SHP77 treated with DMSO at 0.1 percent for 48 hours (cell line): ENCODE measurements around the gene DLGAP4.
"Not testable (repeated sequence)": the region's sequence is repeated elsewhere in the genome, so short reads cannot be mapped to it uniquely, and the experiment has no call there.

Source experiments
- DNase-seq: peaks from one replicate; lab custom pipeline; 2025; lab: John Stamatoyannopoulos, UW

DLGAP4 gene

DNA sequence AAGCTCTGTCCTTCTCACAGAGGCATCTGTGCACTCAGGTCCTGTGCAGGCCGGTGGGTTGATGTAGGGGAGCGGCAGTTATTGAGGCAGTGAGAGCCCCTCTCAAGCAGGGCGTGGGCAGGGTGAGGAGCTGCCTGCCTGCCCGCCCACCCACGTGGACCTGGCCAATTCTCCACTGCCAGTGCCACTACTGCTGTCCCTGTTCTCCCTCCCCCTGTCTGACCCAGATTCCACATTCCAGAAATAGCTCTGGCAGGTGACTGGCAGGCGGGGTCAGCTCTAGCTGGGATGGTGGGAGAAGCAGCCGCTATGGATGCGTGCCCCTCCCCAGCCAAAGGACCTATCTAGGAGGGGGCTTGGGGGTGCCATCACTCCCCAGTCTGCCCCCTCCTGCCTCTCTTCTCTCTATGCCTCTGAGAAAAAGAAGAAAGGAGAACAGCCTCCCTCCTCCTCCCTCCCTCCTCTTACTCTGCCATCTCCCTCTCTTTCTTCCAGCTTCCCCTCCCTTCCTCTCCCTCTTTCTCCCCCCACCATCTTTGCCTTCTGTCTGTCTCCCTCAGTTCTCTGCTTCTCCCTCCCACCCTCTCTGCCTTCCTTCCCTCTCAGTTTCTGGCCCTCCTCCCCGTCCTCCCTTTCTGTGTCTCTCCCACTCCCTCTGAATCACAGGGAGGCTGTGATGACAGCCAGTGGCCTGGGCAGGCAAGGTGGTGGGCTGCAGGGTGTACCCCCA lies 148.7 kb downstream of the DLGAP4 start:
- no peak for DNase-seq

DNA sequence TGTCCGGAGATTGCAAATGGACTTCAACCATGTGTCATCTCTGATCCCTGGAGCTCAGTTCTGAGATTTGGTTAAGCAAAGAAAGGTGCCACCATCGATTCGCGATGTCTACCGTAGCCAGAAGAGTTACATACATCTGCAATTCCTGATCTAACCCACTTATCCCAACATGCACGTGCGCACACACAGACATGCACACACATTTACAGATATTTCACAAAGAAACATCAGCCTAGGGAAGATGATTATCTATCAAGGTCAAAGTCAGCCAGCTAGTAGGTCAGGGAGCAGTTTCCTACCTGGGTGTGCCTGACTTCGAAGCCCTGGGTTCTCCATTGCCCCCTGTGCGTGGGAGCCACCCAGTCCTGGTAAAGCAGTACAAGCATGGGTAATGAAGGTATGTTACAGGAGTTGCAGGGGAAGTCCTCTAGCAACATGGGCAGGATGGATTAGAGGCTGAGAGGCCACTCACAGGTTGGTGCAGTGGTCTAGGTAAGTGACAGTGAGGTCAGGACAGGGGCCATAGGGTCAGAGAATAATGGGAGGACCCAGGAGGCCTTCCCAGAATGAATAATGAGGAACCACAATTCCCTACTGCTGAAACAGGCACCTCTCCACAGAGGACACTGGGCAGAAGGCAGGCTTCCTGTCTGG lies 150.0 kb downstream of the DLGAP4 start:
- no peak for DNase-seq

- peak; percentile 78 for DNase-seq
These were observed 154.8 kb downstream of the DLGAP4 start for GRCh38 chr20:36460648-36461599.

DNA sequence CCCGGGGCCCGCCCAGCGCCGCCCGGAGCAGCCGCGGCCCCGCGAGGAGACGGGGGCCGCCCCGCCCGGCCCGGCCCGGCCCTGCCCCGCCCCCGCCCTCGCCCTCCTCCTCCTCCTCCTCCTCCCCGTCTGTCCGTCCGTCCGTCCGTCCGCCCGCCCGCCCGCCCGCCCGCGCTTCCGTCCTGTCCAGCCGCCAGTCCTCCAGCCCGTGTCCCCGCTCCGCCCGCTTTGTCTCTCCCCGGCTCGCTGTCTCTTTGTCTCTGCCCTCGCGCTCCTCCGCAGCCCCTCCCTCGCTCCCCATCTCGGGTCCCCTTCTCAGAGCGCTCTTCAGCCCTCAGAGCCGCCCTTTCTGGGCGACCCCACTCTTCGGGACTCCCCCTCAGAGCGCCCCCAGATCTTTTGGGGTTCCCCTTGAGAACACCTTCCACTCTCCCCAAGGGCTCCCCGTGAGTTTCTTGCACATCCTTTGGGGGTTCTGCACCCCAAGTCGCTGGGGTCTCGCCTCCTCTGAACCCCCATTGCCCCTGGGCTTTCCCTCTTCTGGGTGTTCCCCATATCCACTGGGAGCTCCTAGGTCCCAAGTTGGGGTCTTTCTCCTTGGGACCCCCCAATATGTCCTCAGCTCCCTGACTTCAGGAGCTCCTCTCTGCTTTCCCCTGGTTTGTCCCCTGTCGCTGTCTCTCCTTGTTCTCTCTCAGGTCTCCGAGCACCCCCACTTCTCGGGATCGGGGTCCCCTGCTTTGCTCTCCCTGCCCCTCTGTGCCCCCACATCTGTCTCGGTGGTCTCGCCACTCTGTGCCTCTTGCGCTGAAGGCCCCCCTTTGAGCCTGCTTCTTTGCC lies 155.7 kb downstream of the DLGAP4 start:
- DNase-seq, result no peak

DNA sequence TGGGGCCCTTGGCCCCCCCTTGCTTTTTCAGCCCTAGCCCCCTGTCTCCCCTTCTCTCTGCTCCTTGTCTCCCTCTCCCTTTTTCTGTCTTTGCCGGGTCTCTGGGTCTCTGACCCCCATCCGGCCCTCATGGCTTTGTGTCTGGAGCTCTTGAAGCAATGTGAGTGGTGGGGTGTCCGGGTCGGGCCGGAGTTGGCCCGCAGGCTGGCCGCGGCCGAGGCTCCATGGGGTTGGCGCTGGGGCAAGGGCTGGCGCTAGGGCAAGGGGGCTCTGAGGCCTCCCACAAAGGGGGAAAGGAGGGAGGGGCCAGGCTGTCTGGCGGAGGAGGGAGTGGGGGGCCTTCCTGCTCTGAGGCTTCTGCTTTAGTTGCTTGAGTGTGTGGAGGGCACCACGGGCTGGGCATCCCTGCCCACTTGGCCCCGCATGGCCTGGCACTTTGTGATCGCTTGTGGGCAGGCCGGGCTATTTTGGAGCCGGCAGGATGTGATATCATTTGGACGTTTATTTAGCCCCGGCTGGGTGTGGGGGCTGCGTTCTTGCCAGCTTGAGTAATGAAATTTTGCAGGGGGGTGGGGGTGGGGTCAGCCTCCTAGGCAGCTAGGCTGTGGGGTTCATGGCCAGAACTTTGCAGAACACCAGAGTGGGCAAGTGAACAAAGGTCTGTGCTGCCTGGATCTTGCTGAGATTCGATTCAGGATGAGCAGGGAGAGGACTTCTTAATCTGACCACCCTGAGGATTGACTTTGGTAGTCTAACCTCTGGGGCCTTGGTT lies 156.5 kb downstream of the DLGAP4 start:
- DNase-seq, result no peak

GRCh38 chr20:36463212-36464061 lies 157.3 kb downstream of the DLGAP4 start:
- no peak for DNase-seq

GRCh38 chr20:36465109-36466080 lies 159.3 kb downstream of the DLGAP4 start:
- no peak for DNase-seq

DNA sequence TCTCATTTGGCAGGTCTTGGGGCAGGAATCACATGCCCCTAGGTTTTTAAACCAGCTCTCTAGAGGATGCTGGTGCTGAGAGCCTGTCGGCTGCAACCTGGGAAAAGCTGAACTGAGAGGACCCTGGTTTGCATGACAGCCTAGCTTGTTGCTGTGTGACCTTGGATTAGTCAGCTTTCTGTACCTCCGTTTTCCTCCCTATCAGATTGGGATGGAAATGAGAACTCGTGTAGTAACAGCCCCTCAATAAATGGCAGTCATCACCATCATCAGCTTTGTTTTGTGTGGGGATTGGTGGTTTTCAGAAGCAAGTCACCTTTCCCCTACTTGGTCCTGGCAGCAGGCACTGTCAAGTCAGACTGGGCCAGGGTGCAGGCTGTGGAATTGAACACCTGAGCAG lies 159.9 kb downstream of the DLGAP4 start:
- DNase-seq, result no peak

- DNase-seq, result peak; percentile 91
These were observed 161.2 kb downstream of the DLGAP4 start for GRCh38 chr20:36467076-36467999.

- peak; percentile 75 for DNase-seq
These were observed 162.2 kb downstream of the DLGAP4 start for GRCh38 chr20:36468149-36469000.

DNA sequence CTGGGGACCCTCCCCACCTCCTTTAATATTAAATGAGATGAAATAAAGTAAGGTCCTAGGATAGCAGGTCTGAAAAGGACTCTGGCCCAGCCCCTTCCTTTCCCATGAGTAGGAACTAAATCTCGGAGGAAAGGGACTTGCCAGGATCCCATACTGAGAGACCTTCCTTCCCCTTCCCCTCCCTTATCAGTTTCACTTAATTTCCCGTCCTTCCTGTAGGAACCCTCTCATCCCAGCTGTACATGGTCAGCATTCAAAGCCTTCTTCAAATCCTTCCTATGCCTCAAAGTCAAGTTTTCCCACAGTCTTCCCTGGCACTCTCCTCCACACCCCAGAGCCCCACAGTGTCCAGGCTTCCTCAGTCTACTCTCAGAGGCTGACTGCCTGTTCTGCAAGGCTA lies 163.8 kb downstream of the DLGAP4 start:
- DNase-seq, result no peak

- no peak for DNase-seq
These were observed 165.9 kb downstream of the DLGAP4 start for GRCh38 chr20:36471885-36472636.

DNA sequence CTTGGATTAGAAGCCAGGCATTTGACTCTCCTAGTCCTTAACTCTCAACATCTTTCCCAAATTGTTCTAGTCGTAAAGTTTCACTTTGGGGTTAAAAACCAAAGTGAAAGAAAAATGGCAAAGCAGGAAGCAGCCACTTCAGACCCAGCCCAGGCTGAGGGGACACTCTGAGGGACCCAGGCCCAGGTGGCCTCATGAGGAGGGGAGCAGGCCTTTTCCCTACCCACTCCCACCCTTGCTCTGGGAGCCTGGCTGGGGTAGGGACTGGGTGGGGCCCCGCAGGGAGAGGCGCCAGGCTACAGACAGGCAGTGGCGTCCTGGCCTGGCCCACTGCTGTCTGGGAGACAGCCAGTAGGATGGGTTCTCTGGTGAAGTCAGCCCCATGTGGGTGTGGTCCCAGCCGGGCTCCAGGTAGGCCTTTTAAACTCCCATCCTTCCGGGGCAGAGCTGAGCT lies 166.5 kb downstream of the DLGAP4 start:
- no peak for DNase-seq

DNA sequence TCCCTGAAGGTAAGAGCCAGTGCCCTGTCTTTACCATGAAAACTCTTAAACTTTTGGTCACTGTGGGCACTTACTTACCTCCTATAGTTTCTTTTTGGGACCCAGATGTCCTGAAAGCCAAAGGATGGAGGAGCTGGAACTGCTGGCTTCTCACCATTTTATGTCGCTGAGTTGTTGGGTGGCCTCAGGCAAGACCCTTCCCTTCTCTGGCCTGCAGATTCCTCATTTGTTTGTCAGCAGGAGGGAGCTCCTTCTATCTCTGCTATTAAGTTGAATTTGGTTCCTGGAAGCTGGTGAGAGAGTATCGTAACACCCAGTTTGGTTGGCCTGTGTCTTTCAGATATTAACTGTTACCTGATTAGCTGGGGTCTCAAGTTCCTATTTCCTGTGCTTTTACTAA lies 167.0 kb downstream of the DLGAP4 start:
- no peak for DNase-seq

- no peak for DNase-seq
These were observed 168.4 kb downstream of the DLGAP4 start for GRCh38 chr20:36474563-36474962.

GRCh38 chr20:36475054-36475453 lies 168.9 kb downstream of the DLGAP4 start:
- not testable (repeated sequence) for DNase-seq
